Ovary (tissue), 9 donors: Measurements from ENCODE around the gene SKA1. TPM values are rescaled to one million over a fixed set of nuclear protein-coding genes. Genes with fewer than 3 reads are reported as not detected.
"Not testable (repeated sequence)": the region's sequence is repeated elsewhere in the genome, so short reads cannot be mapped to it uniquely, and the experiment has no call there.

ENCODE experiments used
- DNase-seq, 5 donors: peaks; one replicate each; pipeline ENCODE4 v3.0.0-alpha.2; 2019 to 2020
- H3K27ac ChIP-seq, 2 donors: fragments of 200-600 bp; one replicate each; pipeline versions ENCODE4 v1.5.1 to v1.8.0; 2019 to 2022
- H3K27me3 ChIP-seq: fragments of 200-600 bp; one replicate; pipeline ENCODE4 v1.8.0; 2022
- H3K36me3 ChIP-seq: fragments of 200-600 bp; sonication (generic); one replicate; pipeline ENCODE4 v1.5.1; 2019
- H3K4me1 ChIP-seq: one replicate; pipeline ENCODE4 v1.8.1; 2013; ENCODE audit warnings: mild to moderate bottlenecking, moderate library complexity; ENCODE audit not compliant: insufficient read depth
- H3K4me3 ChIP-seq: fragments of 200-600 bp; sonication (generic); one replicate; pipeline ENCODE4 v1.5.1; 2017
- H3K9me3 ChIP-seq, 2 donors: fragments of 200-600 bp in 1 of 2; sonication (generic) in 1 of 2; one replicate each; pipeline versions ENCODE4 v1.5.1 to v1.8.1; 2013 to 2019; ENCODE audit warnings: mild to moderate bottlenecking in 1 of 2, moderate library complexity in 1 of 2
- EP300 ChIP-seq: sonication (generic); formaldehyde crosslinking; IDR thresholded peaks from one replicate; pipeline ENCODE4 v1.6.1; 2017; ENCODE audit warnings: antibody characterized with exemption
- POLR2A ChIP-seq: fragments of 450-650 bp; IDR thresholded peaks from one replicate; pipeline ENCODE4 v1.6.1; 2017; ENCODE audit warnings: antibody characterized with exemption, mild to moderate bottlenecking, moderate library complexity
- WGBS, 3 donors: extraction: QIAGEN DNeasy Blood & Tissue Kit in 1 of 3; methylation state at CpG; one replicate each; pipeline versions ENCODE4 v1.1.5 to v1.1.7; 2013 to 2017; 5-methylcytosine and 5-hydroxymethylcytosine counted together
- intact Hi-C, 4 donors: fragments of 100-400 bp; cut with DNase I; formaldehyde crosslinking; loops; one replicate each; pipeline versions ENCODE4 v1.11.0 to v1.15.1; 2022 to 2023
- polyA plus RNA-seq, 2 donors: library from polyadenylated mRNA; stranded (reverse); fragments of 200-250 nt in 1 of 2; fragments of 350-450 nt in 1 of 2; fragmentation: Illumina TruSeq in 1 of 2; extraction: RNeasy Lipid Tissue Mini Kit (QIAGEN cat#74804) in 1 of 2; gene quantifications; one replicate each; pipeline ENCODE4 v1.2.3, GENCODE V29; 2013 to 2014
- total RNA-seq, 7 donors: library from RNA; depleted of rRNA in 2 of 7; stranded (reverse); fragments of >200 nt in 2 of 7; fragmentation: NEBNext Ultra II Directional in 3 of 7; extraction: Animal tissue kit (Norgen Biotek cat#: 25700) in 3 of 7; gene quantifications; one replicate each; pipeline versions ENCODE4 v1.1.0 to v1.2.4, GENCODE V29; 2016 to 2023
- TF ChIP-seq, protein P1 (sequence below), 3 donors: fragments of 450-650 bp in 2 of 3; fragments of 200-600 bp in 1 of 3; IDR thresholded peaks; one replicate each; pipeline versions ENCODE4 v1.5.1 to v1.8.0; 2016 to 2022; ENCODE audit warnings: antibody characterized with exemption in 3 of 3, mild to moderate bottlenecking in 1 of 3
- donor health status: DM: no; HTN: no; CAD: no; lungs with moderate emphysema.
- donor health status: DM: no; HTN: no; CAD: no.
- donor health status: Bipolar disorder and iron deficiency.
- donor health status: DM: yes; HTN: yes; CAD: no.
- donor health status: DM: no; HTN: no; CAD: no.
- donor health status: DM: yes; HTN: yes; CAD: no.

SKA1 gene
- total and polyA plus RNA-seq, 9 donors, result 0.10 to 3.3 (median 0.60) TPM; not detected in 3

DNA sequence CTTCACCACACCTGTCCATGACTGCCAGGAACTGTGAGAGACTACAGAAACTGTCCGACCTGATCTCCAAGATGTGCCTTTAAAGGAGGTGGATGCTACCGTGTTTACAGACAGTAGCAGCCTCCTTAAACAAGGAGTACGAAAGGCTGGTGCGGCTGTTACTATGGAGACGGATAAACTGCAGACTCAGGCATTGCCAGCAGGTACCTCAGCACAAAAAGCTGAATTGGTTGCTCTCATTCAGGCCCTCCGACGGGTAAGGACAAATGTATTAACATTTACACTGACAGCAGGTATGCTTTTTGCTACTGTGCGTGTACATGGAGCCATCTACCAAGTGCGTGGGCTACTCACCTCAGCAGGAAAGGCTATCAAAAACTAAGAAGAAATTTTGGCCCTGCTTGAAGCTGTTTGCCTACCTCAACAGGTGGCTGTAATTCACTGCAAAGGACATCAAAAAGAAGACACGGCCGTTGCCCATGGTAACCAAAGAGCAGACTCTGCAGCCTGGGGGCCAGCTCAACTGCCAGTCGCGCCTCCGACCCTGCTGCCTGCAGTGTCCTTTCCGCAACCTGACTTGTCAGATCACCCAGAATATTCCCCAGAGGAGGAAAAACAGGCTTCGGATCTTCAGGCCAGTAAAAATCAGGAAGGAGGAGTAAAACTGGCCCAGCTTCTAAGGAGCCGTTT lies 30.9 kb downstream of the SKA1 start:
- Histone ChIP-seq H3K9me3 (no peaks in the 10 kb centered on the region), H3K4me1 (no peaks in the 10 kb centered on the region), H3K36me3 (no peaks in the 10 kb centered on the region), H3K27me3 (no peaks in the 10 kb centered on the region), H3K4me3 (no peak overlapping the region), H3K27ac (no peak overlapping the region)
- WGBS, 3 donors, result 66 to 68% (median 68%) methylated on average over 17 of the region's 17 CpGs
- no peak for TF ChIP-seq EP300
- TF ChIP-seq, protein P1, sequence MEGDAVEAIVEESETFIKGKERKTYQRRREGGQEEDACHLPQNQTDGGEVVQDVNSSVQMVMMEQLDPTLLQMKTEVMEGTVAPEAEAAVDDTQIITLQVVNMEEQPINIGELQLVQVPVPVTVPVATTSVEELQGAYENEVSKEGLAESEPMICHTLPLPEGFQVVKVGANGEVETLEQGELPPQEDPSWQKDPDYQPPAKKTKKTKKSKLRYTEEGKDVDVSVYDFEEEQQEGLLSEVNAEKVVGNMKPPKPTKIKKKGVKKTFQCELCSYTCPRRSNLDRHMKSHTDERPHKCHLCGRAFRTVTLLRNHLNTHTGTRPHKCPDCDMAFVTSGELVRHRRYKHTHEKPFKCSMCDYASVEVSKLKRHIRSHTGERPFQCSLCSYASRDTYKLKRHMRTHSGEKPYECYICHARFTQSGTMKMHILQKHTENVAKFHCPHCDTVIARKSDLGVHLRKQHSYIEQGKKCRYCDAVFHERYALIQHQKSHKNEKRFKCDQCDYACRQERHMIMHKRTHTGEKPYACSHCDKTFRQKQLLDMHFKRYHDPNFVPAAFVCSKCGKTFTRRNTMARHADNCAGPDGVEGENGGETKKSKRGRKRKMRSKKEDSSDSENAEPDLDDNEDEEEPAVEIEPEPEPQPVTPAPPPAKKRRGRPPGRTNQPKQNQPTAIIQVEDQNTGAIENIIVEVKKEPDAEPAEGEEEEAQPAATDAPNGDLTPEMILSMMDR (IDR thresholded peaks at IDR 0.05), result no peak
- no peak for TF ChIP-seq POLR2A
- intact Hi-C loops, result no loop called here
- DNase-seq, result no peak

DNA sequence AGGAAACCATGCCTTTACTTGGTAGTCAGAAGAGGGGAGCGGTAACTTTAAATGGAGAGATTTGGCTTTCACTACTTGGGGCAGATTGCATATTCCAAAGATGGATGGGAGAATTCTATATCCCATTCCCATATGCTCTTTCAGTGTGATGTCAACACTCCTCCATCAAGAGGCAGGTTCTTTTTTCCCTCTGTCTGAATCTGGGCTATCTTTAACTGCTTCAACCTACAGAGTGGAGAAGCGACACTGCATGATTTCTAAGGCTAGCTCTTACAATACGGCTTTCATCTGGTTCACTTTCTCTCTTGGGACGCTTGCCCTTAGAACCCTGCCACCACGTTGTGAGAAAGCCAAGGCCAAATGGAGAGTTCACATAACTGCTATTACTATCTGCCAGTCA lies 34.4 kb downstream of the SKA1 start:
- Histone ChIP-seq H3K4me3 (no peak overlapping the region), H3K4me1 (no peaks in the 10 kb centered on the region), H3K36me3 (no peaks in the 10 kb centered on the region), H3K27ac (no peak overlapping the region), H3K9me3 (no peaks in the 10 kb centered on the region), H3K27me3 (no peaks in the 10 kb centered on the region)
- no peak for DNase-seq
- WGBS, 3 donors, result 64 to 70% (median 65%) methylated on average over 5 of the region's 5 CpGs
- intact Hi-C loops, result no loop called here
- no peak for TF ChIP-seq EP300
- TF ChIP-seq POLR2A, result no peak
- TF ChIP-seq, protein P1 (IDR thresholded peaks at IDR 0.05), result no peak

DNA sequence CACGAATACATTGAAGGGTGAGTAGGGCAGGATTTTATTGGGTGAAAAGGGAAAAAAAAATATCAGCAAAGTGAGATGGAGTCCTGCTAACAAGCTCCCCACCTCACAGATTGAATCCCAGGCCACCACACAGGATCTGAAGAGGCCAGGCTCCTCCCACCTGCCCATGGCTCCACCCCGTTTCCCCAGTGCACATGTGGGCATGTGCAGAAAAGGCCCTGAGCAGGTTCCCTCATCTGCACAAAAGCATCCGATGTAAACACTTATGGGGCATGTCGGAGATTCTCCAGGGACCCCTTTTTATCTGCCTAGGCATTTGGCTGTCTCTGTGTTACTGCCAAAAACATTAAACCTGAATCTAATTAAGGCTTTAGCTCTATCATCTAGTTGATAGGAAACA lies 35.2 kb downstream of the SKA1 start:
- Histone ChIP-seq H3K27me3 (no peaks in the 10 kb centered on the region), H3K9me3 (no peaks in the 10 kb centered on the region), H3K36me3 (no peaks in the 10 kb centered on the region), H3K4me3 (no peak overlapping the region), H3K4me1 (no peaks in the 10 kb centered on the region), H3K27ac (no peak overlapping the region)
- WGBS, 3 donors, result 28 to 50% (median 37%) methylated on average over 4 of the region's 4 CpGs
- intact Hi-C loops, result no loop called here
- TF ChIP-seq POLR2A (no peak), EP300 (no peak)
- TF ChIP-seq, protein P1 (IDR thresholded peaks at IDR 0.05), result no peak
- DNase-seq, result no peak

DNA sequence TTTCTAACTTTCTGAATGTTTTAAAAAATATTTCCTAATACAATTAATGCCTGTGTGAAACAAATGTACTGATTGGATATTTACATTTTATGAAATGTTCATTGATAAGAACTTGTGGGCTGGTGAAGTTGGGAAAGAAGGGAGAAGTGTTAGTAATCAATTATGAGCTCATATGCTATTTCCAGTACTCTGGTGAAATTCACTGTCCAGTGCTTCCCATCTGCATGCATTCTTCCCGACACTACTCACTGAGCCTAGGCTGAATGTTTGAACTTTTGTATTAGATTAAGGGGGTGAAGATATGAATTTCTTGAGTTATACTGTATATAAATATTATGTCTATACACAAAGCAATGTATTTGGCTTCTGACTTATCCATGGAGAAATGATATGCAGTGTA lies 36.0 kb downstream of the SKA1 start:
- TF ChIP-seq, protein P1 (IDR thresholded peaks at IDR 0.05), result no peak
- TF ChIP-seq EP300 (no peak), POLR2A (no peak)
- no peaks in the 10 kb centered on the region for H3K36me3 ChIP-seq
- intact Hi-C loops, result no loop called here
- DNase-seq, result no peak
- no peak overlapping the region for H3K4me3 ChIP-seq
- H3K4me1 ChIP-seq, result no peaks in the 10 kb centered on the region
- no peak overlapping the region for H3K27ac ChIP-seq
- H3K9me3 ChIP-seq, result no peaks in the 10 kb centered on the region
- WGBS, 3 donors, result 24 to 39% (median 24%) methylated on average over 1 of the region's 1 CpG
- H3K27me3 ChIP-seq, result no peaks in the 10 kb centered on the region

DNA sequence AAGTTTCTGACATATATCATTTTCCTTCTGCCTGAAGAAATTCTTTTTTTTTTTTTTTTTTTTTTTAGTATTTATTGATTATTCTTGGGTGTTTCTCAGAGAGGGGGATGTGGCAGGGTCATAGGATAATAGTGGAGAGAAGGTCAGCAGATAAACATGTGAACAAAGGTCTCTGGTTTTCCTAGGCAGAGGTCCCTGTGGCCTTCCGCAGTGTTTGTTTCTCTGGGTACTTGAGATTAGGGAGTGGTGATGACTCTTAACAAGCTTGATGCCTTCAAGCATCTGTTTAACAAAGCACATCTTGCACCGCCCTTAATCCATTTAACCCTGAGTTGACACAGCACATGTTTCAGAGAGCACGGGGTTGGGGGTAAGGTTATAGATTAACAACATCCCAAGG lies 42.0 kb downstream of the SKA1 start:
- H3K27ac ChIP-seq, H3K4me1 ChIP-seq, H3K9me3 ChIP-seq, H3K4me3 ChIP-seq, H3K27me3 ChIP-seq, intact Hi-C loops, H3K36me3 ChIP-seq, DNase-seq: not testable (repeated sequence)
- WGBS, 3 donors, result 79 to 93% (median 84%) methylated on average over 2 to 3 of the region's 3 CpGs

DNA sequence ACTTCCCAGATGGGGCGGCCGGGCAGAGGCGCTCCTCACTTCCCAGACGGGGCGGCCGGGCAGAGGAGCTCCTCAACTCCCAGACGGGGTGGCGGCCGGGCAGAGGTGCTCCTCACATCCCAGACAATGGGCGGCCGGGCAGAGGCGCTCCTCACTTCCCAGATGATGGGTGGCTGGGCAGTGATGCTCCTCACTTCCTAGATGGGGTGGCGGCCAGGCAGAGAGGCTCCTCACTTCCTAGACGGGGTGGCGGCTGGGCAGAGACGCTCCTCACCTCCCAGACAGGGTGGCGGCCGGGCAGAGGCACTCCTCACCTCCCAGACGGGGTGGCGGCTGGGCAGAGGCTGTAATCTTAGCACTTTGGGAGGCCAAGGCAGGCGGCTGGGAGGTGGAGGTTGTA lies 42.9 kb downstream of the SKA1 start:
- DNase-seq, H3K4me1 ChIP-seq, H3K9me3 ChIP-seq, H3K27me3 ChIP-seq, H3K27ac ChIP-seq, H3K36me3 ChIP-seq, H3K4me3 ChIP-seq, intact Hi-C loops: not testable (repeated sequence)
- 94 to 98% (median 94%) methylated on average over 17 to 21 of the region's 21 CpGs for WGBS, 3 donors
